SK-N-SH (cell line): ENCODE results near the gene SYNGR3.

Experiments
- CTCF ChIP-seq: fragments of 200-600 bp; sonication (generic); IDR thresholded peaks from 2 replicates; pipeline ENCODE4 v1.6.1; 2017; ENCODE audit warnings: antibody characterized with exemption, mild to moderate bottlenecking, moderate library complexity
- FOXJ3 ChIP-seq: sonication (generic); formaldehyde crosslinking; IDR thresholded peaks from 2 replicates; pipeline ENCODE4 v1.5.1; 2020; ENCODE audit warnings: mild to moderate bottlenecking, missing genetic modification reagents
- NRF1 ChIP-seq: IDR thresholded peaks from 2 replicates; pipeline ENCODE4 v1.6.1; 2012; ENCODE audit warnings: low read depth, mild to moderate bottlenecking, low read length

- TF ChIP-seq FOXJ3 = no peak
- TF ChIP-seq NRF1 = no peak
- TF ChIP-seq CTCF = no peak
Measured at GRCh38 chr16:2025251-2025650, 35.5 kb downstream of the SYNGR3 start.
